A549 (cell line): ENCODE measurements around the gene TAS2R50. TPM values are rescaled to one million over a fixed set of nuclear protein-coding genes. Genes with fewer than 3 reads are reported as not detected.

Experiments
- ATAC-seq, 2 experiments: fragments of 200-7000 bp in 1 of 2; fragments of >200 bp in 1 of 2; cut with Nextera tagmentation in 1 of 2; cut with Tn5 transposase in 1 of 2; 3 replicates each; pipeline versions ENCODE4 v1.8.0 to v1.9.1; 2018 to 2020; ENCODE audit warnings: mild to moderate bottlenecking in 1 of 2, moderate library complexity in 1 of 2
- CTCF ChIA-PET: fragments of 300-600 bp; sonication (Branson Sonifier 250); formaldehyde crosslinking; extraction: SDS; loops from one replicate; lab custom pipeline; 2021; ENCODE audit warnings: antibody characterized with exemption, inconsistent platforms; lab: Yijun Ruan, JAX
- POLR2A ChIA-PET: fragments of 350-600 bp; formaldehyde crosslinking; extraction: SDS; loops from one replicate; lab custom pipeline; 2021; ENCODE audit warnings: antibody characterized with exemption, inconsistent platforms; lab: Yijun Ruan, JAX
- DNase-seq, 2 experiments: peaks; one replicate each; pipeline versions ENCODE4 v3.0.0 to v3.0.0-alpha.2; 2011 to 2016; ENCODE audit warnings: low read depth in 1 of 2, low spot score in 1 of 2
- FAIRE-seq: peaks from 2 replicates; lab custom pipeline; 2011; peaks lifted over from hg19 to GRCh38; lab: Jason Lieb, UNC
- H3K27ac ChIP-seq, 2 experiments: fragments of >200 bp; sonication (Bioruptor Twin); formaldehyde crosslinking; 3 replicates each; pipeline ENCODE4 v1.5.1; 2016 to 2017
- H3K4me1 ChIP-seq: fragments of >200 bp; sonication (Bioruptor Twin); formaldehyde crosslinking; 3 replicates; pipeline ENCODE4 v1.6.1; 2016
- H3K4me2 ChIP-seq: fragments of >200 bp; sonication (Bioruptor Twin); formaldehyde crosslinking; 3 replicates; pipeline ENCODE4 v1.6.1; 2016
- H3K4me3 ChIP-seq: fragments of >200 bp; sonication (Bioruptor Twin); formaldehyde crosslinking; 3 replicates; pipeline ENCODE4 v1.5.1; 2016
- H3K9me3 ChIP-seq: fragments of >200 bp; sonication (Bioruptor Twin); formaldehyde crosslinking; 3 replicates; pipeline ENCODE4 v1.6.1; 2016
- CBX8 ChIP-seq: fragments of 200-600 bp; sonication (generic); IDR thresholded peaks from 2 replicates; pipeline ENCODE4 v1.6.1; 2016
- CEBPB ChIP-seq, 2 experiments: fragments of >200 bp in 1 of 2; sonication (Bioruptor Twin) in 1 of 2; formaldehyde crosslinking in 1 of 2; IDR thresholded peaks; 2 replicates each; pipeline ENCODE4 v1.6.1; 2012 to 2016
- CHD2 ChIP-seq: fragments of 150-350 bp; IDR thresholded peaks from 2 replicates; pipeline ENCODE4 v1.6.1; 2014; ENCODE audit warnings: low read length; ENCODE audit not compliant: partially characterized antibody
- ELK1 ChIP-seq: fragments of 150-350 bp; IDR thresholded peaks from 2 replicates; pipeline ENCODE4 v1.6.1; 2014; ENCODE audit warnings: low read depth, mild to moderate bottlenecking, low read length
- GATA3 ChIP-seq: IDR thresholded peaks from 2 replicates; pipeline ENCODE4 v1.6.1; 2012; ENCODE audit warnings: borderline replicate concordance
- HMGXB4 ChIP-seq: fragments of 250-450 bp; sonication (Bioruptor Pico); IDR thresholded peaks from 2 replicates; pipeline ENCODE4 v1.5.0; 2021; ENCODE audit warnings: mild to moderate bottlenecking, moderate library complexity, borderline replicate concordance
- JUNB ChIP-seq: fragments of >200 bp; sonication (Bioruptor Twin); formaldehyde crosslinking; IDR thresholded peaks from 2 replicates; pipeline ENCODE4 v1.6.1; 2016
- KDM5A ChIP-seq: fragments of 200-600 bp; sonication (generic); IDR thresholded peaks from 2 replicates; pipeline ENCODE4 v1.6.1; 2016; ENCODE audit warnings: antibody characterized with exemption, mild to moderate bottlenecking
- REST ChIP-seq: fragments of 200-600 bp; sonication (generic); IDR thresholded peaks from 2 replicates; pipeline ENCODE4 v1.6.1; 2016; ENCODE audit warnings: antibody characterized with exemption, mild to moderate bottlenecking, moderate library complexity
- RFX5 ChIP-seq: fragments of 450-650 bp; IDR thresholded peaks from 2 replicates; pipeline ENCODE4 v1.7.1; 2014; ENCODE audit warnings: antibody characterized with exemption, mild to moderate bottlenecking, moderate library complexity
- SREBF2 ChIP-seq: fragments of 450-650 bp; IDR thresholded peaks from 2 replicates; pipeline ENCODE4 v1.6.1; 2014; ENCODE audit warnings: mild to moderate bottlenecking, moderate library complexity
- TP53 ChIP-seq: fragments of 250-450 bp; sonication (Bioruptor Pico); IDR thresholded peaks from 2 replicates; pipeline ENCODE4 v1.5.0; 2021; ENCODE audit warnings: mild to moderate bottlenecking, moderate library complexity
- ZC3H11A ChIP-seq: fragments of 450-650 bp; IDR thresholded peaks from 2 replicates; pipeline ENCODE4 v1.6.1; 2014; ENCODE audit warnings: antibody characterized with exemption, mild to moderate bottlenecking
- ZSCAN20 ChIP-seq: fragments of 250-450 bp; sonication (Bioruptor Pico); IDR thresholded peaks from 2 replicates; pipeline ENCODE4 v1.8.0; 2022; ENCODE audit warnings: mild to moderate bottlenecking, moderate library complexity
- WGBS: methylation state at CpG from one replicate; pipeline ENCODE4 v1.1.6; 2017; ENCODE audit errors: missing lambda C conversion rate; 5-methylcytosine and 5-hydroxymethylcytosine counted together
- polyA plus RNA-seq, 4 experiments: library from polyadenylated mRNA; depleted of rRNA in 3 of 4; stranded (reverse); fragments of >200 nt; fragmentation: RNase III in 1 of 4; extraction: RNeasy Plus Mini Kit Qiagen cat#74134 plus additional on column Dnase treatment in 1 of 4; gene quantifications; 2 replicates in 3 of 4; 3 replicates in 1 of 4; pipeline ENCODE4 v1.2.3, GENCODE V29; 2011 to 2017
- TF ChIP-seq, protein P1 (sequence below): fragments of >200 bp; sonication (Bioruptor Twin); formaldehyde crosslinking; IDR thresholded peaks from 3 replicates; pipeline ENCODE4 v1.5.1; 2016

The TAS2R50 gene
- polyA plus RNA-seq, 2 of the 4 experiments (the other 2 are of a cell fraction) = 0.27 TPM; not detected in 1

GRCh38 chr12:10957741-10958140 is 29.0 kb downstream of the TAS2R50 start (continued):
- TF ChIP-seq ELK1 (no peak), SREBF2 (no peak), REST (no peak), KDM5A (no peak), HMGXB4 (no peak)
- TF ChIP-seq, all 56 proteins: peak for 0

GRCh38 chr12:10956085-10956484 is 30.6 kb downstream of the TAS2R50 start:
- H3K27ac ChIP-seq = no peak overlapping the region
- DNase-seq = no peak
- TF ChIP-seq, protein P1, sequence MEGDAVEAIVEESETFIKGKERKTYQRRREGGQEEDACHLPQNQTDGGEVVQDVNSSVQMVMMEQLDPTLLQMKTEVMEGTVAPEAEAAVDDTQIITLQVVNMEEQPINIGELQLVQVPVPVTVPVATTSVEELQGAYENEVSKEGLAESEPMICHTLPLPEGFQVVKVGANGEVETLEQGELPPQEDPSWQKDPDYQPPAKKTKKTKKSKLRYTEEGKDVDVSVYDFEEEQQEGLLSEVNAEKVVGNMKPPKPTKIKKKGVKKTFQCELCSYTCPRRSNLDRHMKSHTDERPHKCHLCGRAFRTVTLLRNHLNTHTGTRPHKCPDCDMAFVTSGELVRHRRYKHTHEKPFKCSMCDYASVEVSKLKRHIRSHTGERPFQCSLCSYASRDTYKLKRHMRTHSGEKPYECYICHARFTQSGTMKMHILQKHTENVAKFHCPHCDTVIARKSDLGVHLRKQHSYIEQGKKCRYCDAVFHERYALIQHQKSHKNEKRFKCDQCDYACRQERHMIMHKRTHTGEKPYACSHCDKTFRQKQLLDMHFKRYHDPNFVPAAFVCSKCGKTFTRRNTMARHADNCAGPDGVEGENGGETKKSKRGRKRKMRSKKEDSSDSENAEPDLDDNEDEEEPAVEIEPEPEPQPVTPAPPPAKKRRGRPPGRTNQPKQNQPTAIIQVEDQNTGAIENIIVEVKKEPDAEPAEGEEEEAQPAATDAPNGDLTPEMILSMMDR = no peak
- no peak for TF ChIP-seq CHD2
- TF ChIP-seq JUNB = no peak
- no peak for TF ChIP-seq TP53 (CRISPR knock-in tag)
- TF ChIP-seq ZC3H11A = no peak
- no peak for TF ChIP-seq RFX5
- TF ChIP-seq ZSCAN20 (CRISPR knock-in tag) = no peak
- TF ChIP-seq GATA3 = no peak
- no peak for TF ChIP-seq CEBPB (IDR thresholded peaks at IDR 0.05)
- TF ChIP-seq CBX8 = no peak
- POLR2A ChIA-PET = no interaction called here
- H3K4me3 ChIP-seq = no peak overlapping the region
- no peak overlapping the region for H3K4me2 ChIP-seq
- no peak for FAIRE-seq
- CTCF ChIA-PET = no interaction called here
- ATAC-seq = no peak
- H3K4me1 ChIP-seq = no peaks in the 10 kb centered on the region
- H3K9me3 ChIP-seq = no peaks in the 10 kb centered on the region; the same call in 2 of the 3 replicates

DNA sequence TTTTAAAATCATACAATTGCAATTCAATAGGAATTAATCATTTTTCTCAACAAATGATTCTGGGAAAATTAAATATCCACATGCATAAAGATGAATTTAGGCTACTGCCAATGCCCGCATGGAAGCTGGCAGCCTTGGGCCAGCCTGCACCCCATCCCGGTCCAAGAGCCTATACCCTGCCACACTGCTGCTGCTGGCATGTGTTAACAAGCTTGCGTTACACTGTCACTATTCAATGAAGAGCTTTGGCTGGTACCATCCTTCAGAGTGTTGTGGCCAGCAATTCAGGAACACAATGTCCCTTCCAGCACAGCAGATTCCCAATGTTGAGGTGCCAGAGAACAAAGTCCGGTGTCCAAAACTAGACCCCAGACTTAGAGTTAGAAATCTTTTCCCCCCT is 34.1 kb downstream of the TAS2R50 start:
- ChIA-PET POLR2A (no interaction called here), CTCF (no interaction called here)
- DNase-seq = no peak
- peaks cover 13% of the 10 kb centered on the region; the same call in 2 of the 3 replicates for H3K9me3 ChIP-seq
- H3K4me3 ChIP-seq = no peak overlapping the region
- ATAC-seq = no peak
- no peak for TF ChIP-seq GATA3
- no peaks in the 10 kb centered on the region for H3K4me1 ChIP-seq
- no peak for FAIRE-seq
- WGBS = 97% methylated on average over 4 of the region's 4 CpGs
- no peak overlapping the region for H3K4me2 ChIP-seq
- no peak overlapping the region for H3K27ac ChIP-seq
